Stimulated activated CD4-positive, alpha-beta T cell treated with anti-CD3 and anti-CD28 coated beads, TNF-alpha, amount 100 ng/mL, for 48 hours (primary cell): ENCODE data around the gene PIK3CB.
"Not testable (repeated sequence)": the region's sequence is repeated elsewhere in the genome, so short reads cannot be mapped to it uniquely, and the experiment has no call there.

Experiments
- DNase-seq, 3 donors: peaks; one replicate each; pipeline ENCODE4 v3.0.0-alpha.2; 2020; ENCODE audit warnings: low read depth in 3 of 3

Gene PIK3CB

DNA sequence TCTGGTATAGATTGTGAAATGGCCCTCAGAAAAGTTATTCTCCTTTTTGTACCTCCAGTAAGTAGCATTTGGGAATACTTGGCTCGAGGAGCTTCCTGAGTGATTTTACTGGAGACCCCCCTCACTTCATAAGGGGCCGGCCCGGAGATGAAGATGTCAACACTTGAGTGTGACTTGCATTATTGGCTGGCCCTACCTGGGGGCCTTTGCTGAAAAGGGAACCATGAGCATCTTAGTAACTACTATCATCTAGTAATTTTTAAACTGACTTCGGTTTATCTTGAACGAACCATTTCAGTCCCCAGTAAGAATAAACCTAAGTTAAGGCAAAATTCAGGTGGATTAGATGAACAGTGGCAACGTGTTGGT is 224.8 kb downstream of the PIK3CB start:
- no peak for DNase-seq

DNA sequence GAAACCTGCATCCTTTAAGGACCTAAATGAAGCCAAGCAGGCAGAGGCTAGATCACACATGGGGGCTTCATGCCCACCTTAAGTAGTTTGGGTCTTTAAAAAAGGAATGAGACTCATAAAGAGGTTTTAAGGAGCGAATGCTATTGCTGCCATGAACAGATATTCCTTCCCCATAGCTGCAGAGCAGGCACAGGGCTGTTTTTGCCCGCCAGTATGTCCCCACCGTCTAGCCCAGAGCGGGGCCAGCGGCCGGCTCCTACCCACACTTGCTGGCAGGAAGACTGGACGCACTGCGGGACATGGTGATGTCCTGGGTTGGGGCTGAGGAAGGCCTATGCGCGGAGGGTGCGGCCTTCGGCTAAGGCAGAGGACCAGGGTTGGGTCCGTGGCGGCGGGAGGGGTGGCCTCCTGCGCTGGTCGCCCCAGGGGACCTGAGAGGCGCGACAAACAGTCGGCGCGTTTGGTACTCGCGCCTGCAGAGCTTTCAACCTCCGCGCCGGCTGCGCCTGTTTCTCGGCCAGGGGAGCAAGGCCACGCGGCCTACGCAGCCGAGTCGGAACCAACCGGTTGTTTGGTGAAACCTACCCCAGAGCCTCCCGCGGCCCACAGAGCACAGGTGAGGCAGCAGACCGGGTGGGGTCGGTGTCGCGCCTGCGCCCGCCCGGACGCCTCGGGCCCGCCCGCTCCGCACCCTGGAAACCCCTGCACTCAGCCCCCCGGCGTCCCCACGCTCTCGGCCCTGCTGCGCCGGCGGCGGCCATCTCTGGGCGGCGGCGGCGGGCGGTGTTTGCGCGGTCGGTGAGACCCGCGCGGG is 226.2 kb downstream of the PIK3CB start, which contains the start of gene FAIM:
TSS of gene FAIM (plus strand) at position 450 of the 814 bp plus-strand sequence. CDS start 10,956 bp downstream, outside the sequence.
- peak; percentile 32 to 54 (median 36) for DNase-seq

DNA sequence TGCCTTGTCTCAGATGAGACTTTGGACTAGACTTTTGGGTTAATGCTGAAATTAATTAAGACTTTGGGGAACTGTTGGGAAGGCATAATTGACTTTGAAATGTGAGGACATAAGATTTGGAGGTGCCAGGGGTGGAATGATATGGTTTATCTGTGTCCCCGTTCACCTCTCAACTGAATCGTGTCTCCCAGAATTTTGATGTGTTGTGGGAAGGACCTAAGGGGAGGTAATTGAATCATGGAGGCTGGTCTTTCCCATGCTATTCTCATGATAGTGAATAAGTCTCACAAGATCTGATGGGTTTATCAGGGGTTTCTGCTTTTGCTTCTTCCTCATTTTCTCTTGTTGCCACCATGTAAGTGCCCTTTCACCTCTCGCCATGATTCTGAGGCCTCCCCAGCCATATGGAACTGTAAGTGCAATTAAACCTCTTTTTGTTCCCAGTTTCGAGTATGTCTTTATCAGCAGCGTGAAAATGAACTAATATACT is 230.6 kb downstream of the PIK3CB start:
- DNase-seq, result not testable (repeated sequence)
